Sigmoid colon (tissue), 4 donors: ENCODE measurements around the gene SYNE2.
"Not testable (repeated sequence)": the region's sequence is repeated elsewhere in the genome, so short reads cannot be mapped to it uniquely, and the experiment has no call there.

Experiments used
- EP300 ChIP-seq, 4 donors: sonication (generic); formaldehyde crosslinking; IDR thresholded peaks; one replicate each; pipeline ENCODE4 v1.6.1; 2017; ENCODE audit warnings: antibody characterized with exemption in 4 of 4
- POLR2A ChIP-seq, 2 donors: fragments of 450-650 bp; IDR thresholded peaks; one replicate each; pipeline ENCODE4 v1.6.1; 2016; ENCODE audit warnings: antibody characterized with exemption in 2 of 2, mild to moderate bottlenecking in 2 of 2, moderate library complexity in 2 of 2
- POLR2AphosphoS5 ChIP-seq, 4 donors: sonication (generic); formaldehyde crosslinking; IDR thresholded peaks; one replicate each; pipeline ENCODE4 v1.6.1; 2017; ENCODE audit warnings: antibody characterized with exemption in 4 of 4
- TF ChIP-seq, protein P1 (sequence below), 4 experiments: fragments of 450-650 bp in 3 of 4; fragments of 200-600 bp in 1 of 4; IDR thresholded peaks; one replicate each; pipeline ENCODE4 v1.5.1; 2016 to 2019; ENCODE audit warnings: antibody characterized with exemption in 4 of 4, mild to moderate bottlenecking in 3 of 4, moderate library complexity in 2 of 4

DNA sequence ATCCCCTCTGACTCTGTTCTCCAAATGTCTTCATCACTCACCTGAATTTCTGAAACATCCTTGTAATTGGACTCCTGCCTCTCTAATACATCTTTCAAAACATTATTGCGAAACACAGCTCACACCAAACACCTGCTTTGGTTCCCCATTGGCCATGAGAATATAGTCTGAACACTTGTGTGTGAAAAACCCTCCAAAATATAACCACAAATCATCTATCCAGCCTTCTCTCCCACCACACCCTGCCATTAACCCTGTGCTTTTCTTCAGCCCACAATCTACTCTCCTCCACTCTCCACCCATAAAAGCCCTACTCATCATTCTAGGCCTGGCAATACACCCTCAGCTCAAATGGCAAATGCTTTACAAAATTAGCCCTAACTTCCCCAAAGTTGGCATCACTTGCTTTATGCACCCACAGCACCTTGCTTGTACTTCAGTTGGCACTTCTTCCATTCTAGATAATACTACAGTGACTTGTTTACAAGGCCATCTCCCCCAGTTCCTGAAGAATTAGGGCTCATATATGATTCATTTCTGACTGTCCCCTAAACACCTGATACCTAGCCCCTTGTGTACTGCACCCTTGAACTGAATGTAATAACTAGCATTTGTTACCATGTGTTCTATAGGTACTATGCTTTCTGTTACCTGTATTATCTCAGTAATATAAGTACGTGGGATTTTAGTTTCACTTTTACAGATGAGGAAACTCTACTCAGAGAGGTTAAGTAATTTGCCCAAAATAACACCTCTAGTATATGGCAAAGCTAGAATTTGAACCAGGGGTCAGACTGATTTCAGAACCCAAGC is 17.3 kb downstream of the SYNE2 start:
- TF ChIP-seq, protein P1, sequence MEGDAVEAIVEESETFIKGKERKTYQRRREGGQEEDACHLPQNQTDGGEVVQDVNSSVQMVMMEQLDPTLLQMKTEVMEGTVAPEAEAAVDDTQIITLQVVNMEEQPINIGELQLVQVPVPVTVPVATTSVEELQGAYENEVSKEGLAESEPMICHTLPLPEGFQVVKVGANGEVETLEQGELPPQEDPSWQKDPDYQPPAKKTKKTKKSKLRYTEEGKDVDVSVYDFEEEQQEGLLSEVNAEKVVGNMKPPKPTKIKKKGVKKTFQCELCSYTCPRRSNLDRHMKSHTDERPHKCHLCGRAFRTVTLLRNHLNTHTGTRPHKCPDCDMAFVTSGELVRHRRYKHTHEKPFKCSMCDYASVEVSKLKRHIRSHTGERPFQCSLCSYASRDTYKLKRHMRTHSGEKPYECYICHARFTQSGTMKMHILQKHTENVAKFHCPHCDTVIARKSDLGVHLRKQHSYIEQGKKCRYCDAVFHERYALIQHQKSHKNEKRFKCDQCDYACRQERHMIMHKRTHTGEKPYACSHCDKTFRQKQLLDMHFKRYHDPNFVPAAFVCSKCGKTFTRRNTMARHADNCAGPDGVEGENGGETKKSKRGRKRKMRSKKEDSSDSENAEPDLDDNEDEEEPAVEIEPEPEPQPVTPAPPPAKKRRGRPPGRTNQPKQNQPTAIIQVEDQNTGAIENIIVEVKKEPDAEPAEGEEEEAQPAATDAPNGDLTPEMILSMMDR (IDR thresholded peaks at IDR 0.05): not testable (repeated sequence)
- not testable (repeated sequence) for TF ChIP-seq POLR2A, EP300, POLR2AphosphoS5 (IDR thresholded peaks at IDR 0.05)
